Measurements from ENCODE around the gene TEAD2.
"Not testable (repeated sequence)": the region's sequence is repeated elsewhere in the genome, so short reads cannot be mapped to it uniquely, and the experiment has no call there.

The TEAD2 gene

DNA sequence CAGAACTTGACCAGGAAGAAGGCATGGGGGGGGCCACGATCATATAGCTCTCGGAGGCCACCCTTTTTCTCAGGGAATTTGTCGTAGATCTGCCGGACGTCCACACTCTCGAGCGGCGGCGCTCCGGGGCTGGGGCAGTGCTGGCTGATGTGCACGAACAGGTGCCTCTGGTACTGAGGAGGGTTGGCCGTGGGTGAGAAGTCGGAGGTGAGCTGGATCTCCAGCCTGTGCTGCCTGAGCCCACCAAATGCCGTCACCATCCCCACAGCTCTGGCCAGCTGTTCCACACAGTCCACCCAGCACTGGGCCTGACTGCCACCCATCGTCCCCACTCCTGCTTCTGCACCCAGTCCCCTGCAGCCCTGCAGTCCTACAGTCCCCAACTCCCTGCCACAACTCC, 15.0 kb downstream of the TEAD2 start:
- no peak for DNase-seq (ENCODE audit: low read depth)

DNA sequence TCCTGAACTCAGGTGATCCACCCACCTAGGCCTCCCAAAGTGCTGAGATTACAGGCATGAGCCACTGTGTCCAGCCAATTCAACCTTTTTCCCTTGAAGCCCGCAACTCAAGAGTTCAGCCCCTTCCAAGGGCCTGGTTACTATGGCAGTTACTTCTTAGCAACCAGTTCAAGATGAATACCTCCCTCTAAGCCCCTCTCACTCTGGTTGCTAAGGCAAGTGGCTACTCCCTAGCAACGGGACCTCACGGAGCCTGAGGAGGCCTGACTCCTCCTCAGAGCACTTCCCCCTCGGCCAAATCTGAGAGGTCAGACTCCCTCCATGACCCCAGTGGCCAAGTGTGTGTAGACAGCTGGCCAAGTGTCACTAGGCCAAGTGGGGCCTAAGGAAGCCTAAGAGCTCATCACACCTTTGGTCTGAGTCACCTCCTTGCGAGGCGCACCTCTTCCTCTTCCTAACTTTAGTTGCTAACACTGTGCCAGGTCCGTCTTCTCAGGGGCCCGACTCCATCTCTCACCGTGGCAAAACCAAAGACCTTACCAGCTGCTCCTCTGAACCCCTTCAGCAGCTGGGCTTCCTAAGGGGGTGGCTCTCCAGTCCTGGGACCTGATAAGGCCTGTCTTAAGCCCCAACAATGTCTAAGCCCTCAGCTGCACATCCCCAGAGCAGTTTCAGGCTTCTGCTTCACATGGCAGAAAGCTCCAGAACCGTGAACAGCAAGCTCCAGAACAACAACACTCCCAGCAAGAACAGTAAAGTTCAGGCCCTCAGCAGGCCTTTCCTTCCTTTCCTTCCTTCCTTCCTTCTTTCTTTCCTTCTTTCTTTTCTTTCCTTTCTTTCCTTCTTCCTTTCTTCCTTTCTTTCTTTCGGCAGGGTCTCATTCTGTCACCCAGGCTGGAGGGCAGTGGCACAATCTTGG, 17.5 kb downstream of the TEAD2 start:
- DNase-seq (ENCODE audit: low read depth), result no peak

GRCh38 chr19:49343123-49343522, 19.1 kb downstream of the TEAD2 start:
- DNase-seq (ENCODE audit: low read depth), result no peak

- no peak for DNase-seq (ENCODE audit: low read depth)
Measured at GRCh38 chr19:49342291-49342721, 19.9 kb downstream of the TEAD2 start.

DNA sequence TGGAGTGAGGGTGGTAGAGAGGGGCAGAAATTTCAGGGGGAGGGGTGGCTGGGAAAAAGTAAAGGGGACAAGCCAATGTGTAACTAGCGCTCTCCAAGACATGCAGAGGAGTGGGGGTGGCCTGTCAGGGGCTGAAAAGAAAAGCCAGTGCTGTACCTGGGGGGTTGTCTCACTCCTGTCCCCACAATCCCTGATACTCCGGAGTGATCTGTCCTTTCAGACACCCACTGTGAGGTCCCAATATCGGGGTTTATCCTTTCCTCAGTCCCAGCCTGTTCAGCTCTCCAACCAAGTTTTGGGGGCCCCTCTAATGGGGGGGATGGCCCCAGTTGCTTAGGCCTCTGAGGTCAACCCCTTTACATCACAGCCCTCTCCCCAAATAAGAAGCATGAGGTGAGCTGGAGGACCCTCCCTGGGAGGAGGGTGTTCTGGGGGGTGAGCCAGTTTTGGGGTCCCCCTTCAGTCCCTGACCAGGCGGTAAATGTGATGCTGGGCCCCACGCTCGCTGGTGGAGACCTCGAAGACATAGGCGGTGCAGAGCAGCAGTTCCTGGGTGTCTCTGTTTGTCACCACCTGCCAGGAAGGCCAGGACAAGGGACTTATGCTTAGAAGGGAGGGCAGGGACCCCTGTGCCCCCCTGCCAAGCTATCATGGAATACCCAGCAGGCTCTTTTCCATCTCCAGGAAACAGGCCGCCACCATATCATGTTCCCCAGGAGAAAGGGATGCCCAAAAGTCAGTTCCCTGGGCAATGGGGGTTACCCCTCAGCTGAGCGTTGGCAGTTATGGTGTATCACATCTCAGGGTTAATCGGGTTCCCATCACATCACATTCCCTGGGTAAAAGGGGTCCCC, 21.1 kb downstream of the TEAD2 start:
- DNase-seq (ENCODE audit: low read depth), result no peak

DNA sequence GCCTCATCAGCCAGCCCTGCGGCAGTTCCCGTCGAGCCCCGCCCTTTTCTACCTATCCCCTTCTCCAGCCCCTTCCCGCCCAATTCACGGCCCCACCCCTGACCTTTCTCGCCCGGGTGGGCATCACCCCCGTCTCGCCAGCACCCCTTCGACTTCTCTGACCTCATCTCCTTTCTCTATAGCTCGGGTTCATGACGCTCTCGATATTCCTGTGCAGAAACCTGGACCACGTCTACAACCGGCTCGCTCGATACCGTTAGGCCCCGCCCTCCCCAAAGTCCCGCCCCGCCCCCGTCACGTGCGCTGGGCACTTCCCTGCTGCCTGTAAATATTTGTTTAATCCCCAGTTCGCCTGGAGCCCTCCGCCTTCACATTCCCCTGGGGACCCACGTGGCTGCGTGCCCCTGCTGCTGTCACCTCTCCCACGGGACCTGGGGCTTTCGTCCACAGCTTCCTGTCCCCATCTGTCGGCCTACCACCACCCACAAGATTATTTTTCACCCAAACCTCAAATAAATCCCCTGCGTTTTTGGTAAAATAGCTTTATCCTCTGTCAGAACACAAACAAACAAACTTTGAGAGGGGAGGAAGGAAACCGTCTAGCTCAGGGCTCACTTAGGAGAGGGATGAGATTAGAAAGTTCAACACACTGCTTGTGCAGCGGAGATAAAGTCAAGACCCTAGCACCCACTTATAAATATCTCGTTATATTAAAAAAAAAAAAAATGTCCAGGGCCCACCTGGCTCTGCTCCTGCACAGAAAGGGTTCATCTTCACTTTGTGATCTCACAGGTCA, 21.9 kb downstream of the TEAD2 start:
- peak; percentile 53 for DNase-seq (ENCODE audit: low read depth)

GRCh38 chr19:49339301-49340068, 22.7 kb downstream of the TEAD2 start:
- peak; percentile 83 for DNase-seq (ENCODE audit: low read depth)

DNA sequence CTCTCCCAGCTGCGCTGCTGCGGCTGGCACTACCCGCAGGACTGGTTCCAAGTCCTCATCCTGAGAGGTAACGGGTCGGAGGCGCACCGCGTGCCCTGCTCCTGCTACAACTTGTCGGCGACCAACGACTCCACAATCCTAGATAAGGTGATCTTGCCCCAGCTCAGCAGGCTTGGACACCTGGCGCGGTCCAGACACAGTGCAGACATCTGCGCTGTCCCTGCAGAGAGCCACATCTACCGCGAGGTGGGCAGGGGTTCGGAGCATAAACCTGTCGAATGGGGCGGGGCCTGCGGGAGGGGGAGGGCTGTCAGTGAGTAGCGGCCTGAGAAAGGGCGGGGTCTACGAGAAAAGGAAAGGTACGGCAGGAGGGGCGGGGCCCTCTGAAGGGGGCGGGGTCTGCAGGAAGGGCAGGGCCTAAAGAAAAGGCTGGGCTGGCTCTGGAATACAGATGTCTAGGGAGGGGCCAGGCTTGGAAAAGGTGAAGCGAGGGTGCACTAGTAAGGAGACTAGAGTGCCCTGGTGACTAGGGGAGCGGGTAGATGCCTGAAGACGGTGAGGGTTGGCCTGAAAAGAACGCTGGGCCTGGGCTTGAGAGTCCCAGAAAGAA, 23.4 kb downstream of the TEAD2 start:
- no peak for DNase-seq (ENCODE audit: low read depth)

DNA sequence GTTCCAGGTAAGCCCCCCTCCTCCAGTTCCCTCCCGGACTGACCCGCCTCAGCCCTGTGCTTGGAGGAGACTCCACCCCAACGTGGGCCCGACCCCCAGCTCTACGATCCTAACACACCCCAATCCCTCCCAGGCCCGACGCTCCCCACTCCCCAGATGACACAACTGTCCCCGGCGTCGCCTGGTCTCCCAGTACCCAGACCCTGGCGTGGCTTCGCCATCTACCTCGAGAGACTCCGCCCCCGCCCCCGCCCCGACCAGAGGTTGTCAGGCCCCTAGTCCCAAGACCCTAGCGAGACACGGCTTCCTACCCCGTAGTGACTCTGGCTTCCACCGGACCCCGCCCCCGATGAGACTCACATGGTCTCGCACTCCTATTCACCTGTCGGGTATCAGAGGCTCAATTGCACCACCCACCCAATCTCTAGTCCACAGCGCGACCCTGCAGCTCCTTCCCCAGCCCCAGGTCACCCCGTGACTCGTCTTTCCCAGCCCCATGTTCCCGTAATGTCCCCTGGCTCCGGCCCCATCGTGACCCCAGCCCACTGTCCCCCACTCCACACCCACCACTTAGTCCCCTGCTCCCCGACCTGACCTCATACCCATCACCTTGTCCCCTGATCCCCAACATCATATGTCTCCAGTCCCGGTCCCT, 24.1 kb downstream of the TEAD2 start:
- DNase-seq (ENCODE audit: low read depth), result no peak

- no peak for DNase-seq (ENCODE audit: low read depth)
Measured at GRCh38 chr19:49337267-49338022, 24.8 kb downstream of the TEAD2 start.

DNA sequence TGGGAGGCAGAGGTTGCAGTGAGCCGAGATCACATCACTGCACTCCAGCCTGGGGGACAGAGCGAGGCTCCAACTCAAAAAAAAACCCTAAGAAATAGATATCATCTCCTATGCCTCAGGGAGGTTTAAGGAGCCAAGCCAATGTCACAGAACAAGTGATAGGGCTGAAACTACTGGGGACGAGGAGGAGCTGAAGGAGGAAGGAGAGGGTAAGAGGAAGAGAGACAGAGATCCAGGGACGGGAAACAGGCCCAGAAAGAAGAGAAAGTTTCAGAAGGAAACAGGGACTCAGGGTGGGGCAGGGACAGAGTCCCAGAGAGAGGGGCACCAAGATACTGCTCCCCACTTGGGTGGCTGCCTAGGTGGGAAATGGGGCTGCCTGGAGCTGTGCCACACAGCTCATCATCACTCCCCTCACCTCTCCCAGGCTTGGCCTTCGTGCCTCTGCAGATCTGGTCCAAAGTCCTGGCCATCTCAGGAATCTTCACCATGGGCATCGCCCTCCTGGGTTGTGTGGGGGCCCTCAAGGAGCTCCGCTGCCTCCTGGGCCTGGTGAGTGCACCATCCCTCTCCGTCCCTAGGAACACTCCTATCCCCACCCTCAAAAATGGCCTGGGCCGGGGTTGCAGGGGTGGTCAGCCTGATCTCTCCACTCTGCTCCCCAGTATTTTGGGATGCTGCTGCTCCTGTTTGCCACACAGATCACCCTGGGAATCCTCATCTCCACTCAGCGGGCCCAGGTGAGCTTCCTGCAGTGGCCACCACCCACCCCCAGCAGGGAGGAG, 25.5 kb downstream of the TEAD2 start:
- DNase-seq (ENCODE audit: low read depth), result no peak

- DNase-seq (ENCODE audit: low read depth), result no peak
Measured at GRCh38 chr19:49335784-49336481, 26.3 kb downstream of the TEAD2 start.

- no peak for DNase-seq (ENCODE audit: low read depth)
Measured at GRCh38 chr19:49335071-49335783, 27.0 kb downstream of the TEAD2 start, which contains the start of gene CD37. CD37 (plus strand) TSS chr19:49335406; CDS start chr19:49335541, 135 bp downstream.

DNA sequence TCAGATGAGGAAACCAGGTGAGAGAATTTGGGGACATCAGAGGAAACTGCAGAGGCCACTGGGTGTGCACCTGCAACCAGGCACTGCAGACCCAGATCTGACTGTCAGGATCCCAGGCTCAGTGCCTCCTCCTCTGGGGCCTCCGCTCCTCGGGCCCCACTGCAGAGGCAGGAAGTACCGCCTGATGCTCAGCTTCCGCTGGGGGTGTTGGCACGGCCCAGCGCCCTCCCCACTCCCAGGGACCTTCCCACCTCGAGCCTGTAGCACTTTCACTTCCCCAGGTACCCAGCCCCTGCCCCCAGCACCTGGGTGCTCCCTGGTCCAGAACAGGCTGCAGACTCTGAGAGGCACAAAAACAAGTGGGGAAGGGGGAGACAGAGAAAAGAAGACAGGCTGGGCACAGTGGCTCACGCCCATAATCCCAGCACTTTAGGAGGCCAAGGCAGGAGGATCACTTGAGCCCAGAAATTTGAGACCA, 28.4 kb downstream of the TEAD2 start:
- no peak for DNase-seq (ENCODE audit: low read depth)

GRCh38 chr19:49333418-49333805, 28.8 kb downstream of the TEAD2 start:
- no peak for DNase-seq (ENCODE audit: low read depth)

DNA sequence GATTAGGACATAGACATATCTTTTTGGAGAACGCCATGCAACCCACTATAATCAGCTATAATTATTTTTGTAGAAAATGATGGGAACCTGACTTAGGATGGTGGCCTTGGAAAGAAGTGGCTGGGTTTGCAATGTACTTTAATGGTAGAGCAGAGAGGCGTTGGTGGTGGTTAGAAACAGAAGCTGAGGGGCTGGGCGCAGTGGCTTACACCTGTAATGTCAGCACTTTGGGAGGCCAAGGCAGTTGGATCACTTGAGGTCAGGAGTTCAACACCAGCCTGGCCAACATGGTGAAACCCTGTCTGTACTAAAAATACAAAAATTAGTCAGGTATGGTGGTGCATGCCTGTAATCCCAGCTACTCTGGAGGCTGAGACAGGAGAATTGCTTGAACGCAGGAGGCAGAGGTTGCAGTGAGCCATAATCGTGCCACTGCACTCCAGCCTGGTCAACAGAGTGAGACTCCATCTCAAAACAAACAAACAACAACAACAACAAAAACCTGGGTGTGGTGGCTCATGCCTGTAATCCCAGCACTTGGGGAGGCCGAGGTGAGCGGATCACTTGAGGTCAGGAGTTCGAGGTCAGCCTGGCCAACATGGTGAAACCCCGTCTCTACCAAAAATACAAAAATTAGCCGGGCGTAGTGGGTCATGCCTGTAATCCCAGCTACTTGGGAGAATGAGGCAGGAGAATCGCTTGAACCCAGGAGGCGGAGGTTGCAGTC, 29.4 kb downstream of the TEAD2 start:
- not testable (repeated sequence) for DNase-seq (ENCODE audit: low read depth)

Data from HS-5 (cell line).